ENCODE data around the gene TRIO. TPM values are rescaled to one million over a fixed set of nuclear protein-coding genes. Genes with fewer than 3 reads are reported as not detected.
A peak's percentile ranks its signal among the peaks of the same experiment; 100 is the strongest.

TRIO gene
- total and polyA plus RNA-seq, 11 donors = 35.2 to 99.1 (median 58.4) TPM

DNA sequence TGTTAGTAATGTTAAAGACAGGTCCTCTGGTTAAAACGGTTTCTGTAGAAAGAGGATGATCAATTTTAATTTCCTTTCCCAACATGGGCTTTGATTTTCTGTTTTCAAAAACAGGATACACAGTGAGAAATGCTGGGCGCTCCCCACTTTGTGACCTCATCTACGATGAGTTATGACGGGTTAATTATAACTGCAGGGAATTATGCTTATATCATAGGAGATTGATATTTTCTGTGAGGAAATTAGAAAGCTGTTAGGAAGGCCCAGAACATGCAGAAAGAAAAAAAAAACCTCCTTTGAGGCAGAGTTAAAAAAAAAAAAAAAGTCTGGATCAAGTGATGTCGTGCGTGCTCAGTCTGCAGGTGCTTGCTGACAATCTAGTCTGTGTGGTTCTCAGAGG is 261.6 kb downstream of the TRIO start:
- DNase-seq = no peak
- 89 to 92% (median 91%) methylated on average over 6 of the region's 6 CpGs for WGBS, 4 donors
- H3K4me3 ChIP-seq = no peak overlapping the region
- peak overlapping the region in 2 of 12 donors; percentile 11 to 32 for H3K27ac ChIP-seq
- no peaks in the 10 kb centered on the region for H3K27me3 ChIP-seq
- H3K36me3 ChIP-seq = peaks cover 0 to 67% (median 52%) of the 10 kb centered on the region in 9 donors
- intact Hi-C loops (cut with DNase I) = loop anchor here in 6 of 10 donors (5.0 to 10.0 kb wide), 4 partner anchors 43 to 610 kb away; no protein-coding TSS in a partner anchor
- peaks cover 0 to 49% (median 23%) of the 10 kb centered on the region in 12 donors for H3K4me1 ChIP-seq
- H3K9me3 ChIP-seq = no peaks in the 10 kb centered on the region
- no peak for ATAC-seq
- TF ChIP-seq, protein P1, sequence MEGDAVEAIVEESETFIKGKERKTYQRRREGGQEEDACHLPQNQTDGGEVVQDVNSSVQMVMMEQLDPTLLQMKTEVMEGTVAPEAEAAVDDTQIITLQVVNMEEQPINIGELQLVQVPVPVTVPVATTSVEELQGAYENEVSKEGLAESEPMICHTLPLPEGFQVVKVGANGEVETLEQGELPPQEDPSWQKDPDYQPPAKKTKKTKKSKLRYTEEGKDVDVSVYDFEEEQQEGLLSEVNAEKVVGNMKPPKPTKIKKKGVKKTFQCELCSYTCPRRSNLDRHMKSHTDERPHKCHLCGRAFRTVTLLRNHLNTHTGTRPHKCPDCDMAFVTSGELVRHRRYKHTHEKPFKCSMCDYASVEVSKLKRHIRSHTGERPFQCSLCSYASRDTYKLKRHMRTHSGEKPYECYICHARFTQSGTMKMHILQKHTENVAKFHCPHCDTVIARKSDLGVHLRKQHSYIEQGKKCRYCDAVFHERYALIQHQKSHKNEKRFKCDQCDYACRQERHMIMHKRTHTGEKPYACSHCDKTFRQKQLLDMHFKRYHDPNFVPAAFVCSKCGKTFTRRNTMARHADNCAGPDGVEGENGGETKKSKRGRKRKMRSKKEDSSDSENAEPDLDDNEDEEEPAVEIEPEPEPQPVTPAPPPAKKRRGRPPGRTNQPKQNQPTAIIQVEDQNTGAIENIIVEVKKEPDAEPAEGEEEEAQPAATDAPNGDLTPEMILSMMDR (IDR thresholded peaks at IDR 0.05) = no peak
- TF ChIP-seq POLR2A (IDR thresholded peaks at IDR 0.05) = no peak

DNA sequence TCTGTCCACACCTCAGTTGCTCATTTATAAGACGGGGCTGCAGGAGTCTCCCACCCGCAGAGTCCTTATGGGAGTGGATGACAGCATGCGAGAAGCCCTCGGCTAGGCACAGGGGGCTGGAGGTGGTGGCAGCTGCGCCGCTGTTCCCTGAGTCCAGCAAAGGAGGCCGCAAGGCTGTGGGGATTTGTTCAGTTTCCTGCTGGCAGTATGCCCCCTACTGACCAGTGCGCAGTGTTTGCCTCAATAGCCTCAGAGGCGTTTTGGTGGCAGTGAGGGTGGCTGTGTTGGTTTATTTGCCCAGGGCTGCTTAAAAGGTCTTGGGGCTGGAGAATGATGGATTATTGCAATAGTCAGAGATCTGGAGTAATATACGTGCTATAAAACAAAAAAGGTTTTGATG is 262.1 kb downstream of the TRIO start:
- Histone ChIP-seq H3K27ac (peak overlapping the region in 2 of 12 donors; percentile 11 to 32), H3K36me3 (peaks cover 0 to 68% (median 54%) of the 10 kb centered on the region in 9 donors), H3K4me3 (no peak overlapping the region), H3K27me3 (no peaks in the 10 kb centered on the region), H3K9me3 (no peaks in the 10 kb centered on the region), H3K4me1 (peaks cover 0 to 48% (median 22%) of the 10 kb centered on the region in 12 donors)
- ATAC-seq (no peak), DNase-seq (no peak)
- intact Hi-C loops (cut with DNase I) = loop anchor here in 5 of 10 donors (5.0 to 10.0 kb wide), 4 partner anchors 42 to 610 kb away; no protein-coding TSS in a partner anchor
- TF ChIP-seq POLR2A (IDR thresholded peaks at IDR 0.05) = no peak
- TF ChIP-seq, protein P1 (IDR thresholded peaks at IDR 0.05) = peak in 3 of 12 donors; percentile 23 to 31 (median 27)
- 93 to 97% (median 96%) methylated on average over 10 of the region's 10 CpGs for WGBS, 4 donors

DNA sequence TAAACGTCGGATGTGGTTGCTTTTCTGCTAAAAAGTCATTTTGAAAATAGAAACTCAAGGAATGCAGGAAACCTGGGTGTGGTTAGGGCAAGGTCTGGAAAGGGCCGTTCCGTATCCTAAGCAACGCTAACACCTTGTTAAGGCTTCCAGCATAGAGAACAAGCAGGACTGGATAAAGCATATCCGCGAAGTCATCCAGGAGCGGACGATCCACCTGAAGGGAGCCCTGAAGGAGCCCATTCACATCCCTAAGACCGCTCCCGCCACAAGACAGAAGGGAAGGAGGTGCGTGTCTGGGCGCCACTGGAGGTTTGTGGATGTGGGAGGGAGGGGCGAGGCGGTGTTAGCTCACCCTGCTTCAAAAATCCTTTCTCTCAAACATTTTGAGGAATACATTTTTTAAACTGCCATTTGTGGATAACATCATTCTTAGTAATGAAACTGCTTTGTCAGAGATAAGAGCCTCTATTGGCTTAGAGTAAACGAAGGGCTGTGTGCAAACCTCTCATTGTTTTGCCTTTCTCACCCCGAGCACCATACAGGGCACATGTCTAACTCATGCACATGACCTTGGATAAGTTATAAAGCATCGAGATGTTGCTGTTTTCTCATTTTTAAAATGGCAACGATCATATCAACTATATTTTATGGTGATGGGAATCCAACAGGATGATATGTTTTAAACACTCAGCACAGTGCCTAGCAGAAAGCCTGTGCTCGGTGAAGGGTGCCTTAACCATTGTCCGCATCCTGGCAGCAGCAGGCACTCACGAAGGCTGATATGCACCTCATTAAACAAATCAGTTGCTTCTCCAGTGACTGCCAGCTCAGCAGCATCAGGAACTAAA is 262.8 kb downstream of the TRIO start:
- intact Hi-C loops (cut with DNase I) = loop anchor here in 5 of 10 donors (5.0 to 10.0 kb wide), 4 partner anchors 41 to 609 kb away; no protein-coding TSS in a partner anchor
- ATAC-seq = peak in 1 of 4 donors; percentile 40
- H3K27ac ChIP-seq = peak overlapping the region in 5 of 12 donors; percentile 28 to 75 (median 59)

More for the DNA sequence above, 262.8 kb downstream of the TRIO start:
- 83 to 91% (median 89%) methylated on average over 22 of the region's 22 CpGs for WGBS, 4 donors
- TF ChIP-seq, protein P1 (IDR thresholded peaks at IDR 0.05) = no peak
- no peak for TF ChIP-seq POLR2A (IDR thresholded peaks at IDR 0.05)
- Histone ChIP-seq H3K4me1 (peaks cover 0 to 45% (median 22%) of the 10 kb centered on the region in 12 donors), H3K4me3 (no peak overlapping the region), H3K27me3 (no peaks in the 10 kb centered on the region), H3K9me3 (no peaks in the 10 kb centered on the region), H3K36me3 (peaks cover 0 to 68% (median 54%) of the 10 kb centered on the region in 9 donors)
- DNase-seq = no peak
